Activated CD4-positive, alpha-beta T cell treated with anti-CD3 and anti-CD28 coated beads, Interleukin-2, amount 10 ng/mL, durations not matched to agents 7 days and 5 days (primary cell): Measurements from ENCODE around the gene TEX44. TPM values are rescaled to one million over a fixed set of nuclear protein-coding genes. Genes with fewer than 3 reads are reported as not detected.
A peak's percentile ranks its signal among the peaks of the same experiment; 100 is the strongest.
"Not testable (repeated sequence)": the region's sequence is repeated elsewhere in the genome, so short reads cannot be mapped to it uniquely, and the experiment has no call there.

Source experiments
- CTCF ChIA-PET: fragments of 350-600 bp; sonication (Branson Sonifier 250); formaldehyde crosslinking; loops from one replicate; lab custom pipeline; 2021; ENCODE audit warnings: antibody characterized with exemption; lab: Charles Lee
- POLR2A ChIA-PET: fragments of 350-600 bp; sonication (Branson Sonifier 250); formaldehyde crosslinking; loops from one replicate; lab custom pipeline; 2021; ENCODE audit warnings: antibody characterized with exemption; lab: Charles Lee
- DNase-seq: peaks from one replicate; pipeline ENCODE4 v3.0.0-alpha.2; 2020
- H3K27ac Mint-ChIP-seq: one replicate; pipeline ENCODE4 v1.8.0; 2021; ENCODE audit warnings: mild to moderate bottlenecking, moderate library complexity, mixed read lengths
- H3K27me3 Mint-ChIP-seq: one replicate; pipeline ENCODE4 v1.8.0; 2021; ENCODE audit warnings: mixed read lengths
- H3K36me3 Mint-ChIP-seq: one replicate; pipeline ENCODE4 v1.8.0; 2021; ENCODE audit warnings: low read depth, mixed read lengths
- H3K4me1 Mint-ChIP-seq: one replicate; pipeline ENCODE4 v1.8.0; 2021; ENCODE audit warnings: mixed read lengths
- H3K4me3 Mint-ChIP-seq: one replicate; pipeline ENCODE4 v1.8.0; 2021; ENCODE audit warnings: mild to moderate bottlenecking, moderate library complexity, mixed read lengths
- H3K9me3 Mint-ChIP-seq: one replicate; pipeline ENCODE4 v1.8.0; 2021; ENCODE audit warnings: mixed read lengths
- total RNA-seq, 2 experiments: library from RNA; stranded (reverse); gene quantifications; one replicate each; pipeline ENCODE4 v1.2.3, GENCODE V29; 2021

Gene TEX44
- total RNA-seq, 2 experiments from 2014 or later = not detected

- peaks cover 13% of the 10 kb centered on the region for H3K36me3 Mint-ChIP-seq
- peak overlapping the region; percentile 75 for H3K27ac Mint-ChIP-seq
- ChIA-PET POLR2A (no interaction called here), CTCF (interaction anchor here (0.9 to 2.4 kb wide), 8 partner anchors 12 to 75 kb away, joined by 3 to 9 read pairs (median 4); no protein-coding TSS in a partner anchor)
- H3K4me1 Mint-ChIP-seq = peaks cover 33% of the 10 kb centered on the region
- peaks cover 13% of the 10 kb centered on the region for H3K9me3 Mint-ChIP-seq
- DNase-seq = no peak
- H3K27me3 Mint-ChIP-seq = peaks cover 9% of the 10 kb centered on the region
- no peak overlapping the region for H3K4me3 Mint-ChIP-seq
These were observed 35.7 kb upstream of the TEX44 start for GRCh38 chr2:231556981-231557380.

- no peak overlapping the region for H3K4me3 Mint-ChIP-seq
- H3K9me3 Mint-ChIP-seq = peaks cover 11% of the 10 kb centered on the region
- ChIA-PET CTCF (interaction anchor here (1.2 to 2.4 kb wide), 9 partner anchors 11 to 93 kb away, joined by 3 to 9 read pairs (median 6); partner anchors contain the start of gene NCL), POLR2A (no interaction called here)
- peaks cover 12% of the 10 kb centered on the region for H3K36me3 Mint-ChIP-seq
- peaks cover 33% of the 10 kb centered on the region for H3K4me1 Mint-ChIP-seq
- DNase-seq = peak; percentile 79
- peaks cover 8% of the 10 kb centered on the region for H3K27me3 Mint-ChIP-seq
- H3K27ac Mint-ChIP-seq = peak overlapping the region; percentile 75
These were observed 35.0 kb upstream of the TEX44 start for GRCh38 chr2:231557571-231558217.

GRCh38 chr2:231563378-231563961 is 29.2 kb upstream of the TEX44 start:
- Mint-ChIP-seq H3K9me3 (no peaks in the 10 kb centered on the region), H3K36me3 (no peaks in the 10 kb centered on the region), H3K4me3 (no peak overlapping the region), H3K27ac (no peak overlapping the region), H3K27me3 (no peaks in the 10 kb centered on the region), H3K4me1 (peaks cover 2% of the 10 kb centered on the region)
- ChIA-PET POLR2A (interaction anchor here (0.6 kb wide), 1 partner anchor 66 kb away, joined by 4 read pairs; no protein-coding TSS in a partner anchor), CTCF (interaction anchor here (0.5 to 2.2 kb wide), 12 partner anchors 8 to 83 kb away, joined by 3 to 12 read pairs (median 4); no protein-coding TSS in a partner anchor)
- peak; percentile 41 for DNase-seq

- ChIA-PET POLR2A (no interaction called here), CTCF (interaction anchor here (0.7 to 1.2 kb wide), 3 partner anchors 9 to 36 kb away, joined by 3 to 4 read pairs (median 4); no protein-coding TSS in a partner anchor)
- H3K4me1 Mint-ChIP-seq = peaks cover 5% of the 10 kb centered on the region
- H3K27me3 Mint-ChIP-seq = no peaks in the 10 kb centered on the region
- no peaks in the 10 kb centered on the region for H3K36me3 Mint-ChIP-seq
- H3K9me3 Mint-ChIP-seq = no peaks in the 10 kb centered on the region
- no peak for DNase-seq
- no peak overlapping the region for H3K4me3 Mint-ChIP-seq
- no peak overlapping the region for H3K27ac Mint-ChIP-seq
These were observed 26.6 kb upstream of the TEX44 start for GRCh38 chr2:231565887-231566594.

- ChIA-PET CTCF (interaction anchor here (0.8 kb wide), 2 partner anchors 62 to 170 kb away, joined by 3 read pairs; no protein-coding TSS in a partner anchor), POLR2A (no interaction called here)
- no peaks in the 10 kb centered on the region for H3K9me3 Mint-ChIP-seq
- H3K4me3 Mint-ChIP-seq = no peak overlapping the region
- no peaks in the 10 kb centered on the region for H3K27me3 Mint-ChIP-seq
- no peaks in the 10 kb centered on the region for H3K36me3 Mint-ChIP-seq
- H3K4me1 Mint-ChIP-seq = peaks cover 5% of the 10 kb centered on the region
- DNase-seq = no peak
- H3K27ac Mint-ChIP-seq = no peak overlapping the region
These were observed 25.5 kb upstream of the TEX44 start for GRCh38 chr2:231567159-231567558.

- CTCF ChIA-PET = interaction anchor here (0.6 to 1.4 kb wide), 5 partner anchors 10 to 148 kb away, joined by 3 to 6 read pairs (median 3); no protein-coding TSS in a partner anchor
- Mint-ChIP-seq H3K36me3 (no peaks in the 10 kb centered on the region), H3K4me1 (peaks cover 5% of the 10 kb centered on the region), H3K9me3 (no peaks in the 10 kb centered on the region), H3K27me3 (peaks cover 2% of the 10 kb centered on the region), H3K27ac (no peak overlapping the region), H3K4me3 (no peak overlapping the region)
- POLR2A ChIA-PET = no interaction called here
- DNase-seq = no peak
These were observed 24.4 kb upstream of the TEX44 start for GRCh38 chr2:231568098-231568784.

- Mint-ChIP-seq H3K4me1 (peaks cover 5% of the 10 kb centered on the region), H3K4me3 (no peak overlapping the region), H3K27ac (no peak overlapping the region), H3K9me3 (no peaks in the 10 kb centered on the region), H3K36me3 (no peaks in the 10 kb centered on the region), H3K27me3 (peaks cover 2% of the 10 kb centered on the region)
- no peak for DNase-seq
- ChIA-PET CTCF (interaction anchor here (0.6 to 1.4 kb wide), 4 partner anchors 11 to 148 kb away, joined by 3 to 6 read pairs (median 3); no protein-coding TSS in a partner anchor), POLR2A (no interaction called here)
These were observed 23.8 kb upstream of the TEX44 start for GRCh38 chr2:231568785-231569435.

- H3K4me3 Mint-ChIP-seq, H3K4me1 Mint-ChIP-seq, H3K36me3 Mint-ChIP-seq, POLR2A ChIA-PET, H3K27me3 Mint-ChIP-seq, DNase-seq, H3K27ac Mint-ChIP-seq, CTCF ChIA-PET, H3K9me3 Mint-ChIP-seq: not testable (repeated sequence)
These were observed 21.7 kb upstream of the TEX44 start for GRCh38 chr2:231570915-231571314.

GRCh38 chr2:231571661-231572191 is 20.9 kb upstream of the TEX44 start:
- Mint-ChIP-seq H3K4me3 (no peak overlapping the region), H3K36me3 (no peaks in the 10 kb centered on the region), H3K9me3 (no peaks in the 10 kb centered on the region), H3K27ac (no peak overlapping the region), H3K4me1 (peaks cover 5% of the 10 kb centered on the region), H3K27me3 (peaks cover 2% of the 10 kb centered on the region)
- no peak for DNase-seq
- ChIA-PET CTCF (interaction anchor here (1.0 kb wide), 1 partner anchor 30 kb away, joined by 3 read pairs; no protein-coding TSS in a partner anchor), POLR2A (interaction anchor here (0.6 kb wide), 1 partner anchor 13 kb away, joined by 3 read pairs; no protein-coding TSS in a partner anchor)

GRCh38 chr2:231573096-231573495 is 19.6 kb upstream of the TEX44 start:
- ChIA-PET POLR2A (no interaction called here), CTCF (interaction anchor here (0.6 kb wide), 1 partner anchor 105 kb away, joined by 4 read pairs; no protein-coding TSS in a partner anchor)
- no peak for DNase-seq
- H3K27ac Mint-ChIP-seq = no peak overlapping the region
- H3K4me3 Mint-ChIP-seq = no peak overlapping the region
- H3K9me3 Mint-ChIP-seq = no peaks in the 10 kb centered on the region
- H3K27me3 Mint-ChIP-seq = peaks cover 2% of the 10 kb centered on the region
- no peaks in the 10 kb centered on the region for H3K36me3 Mint-ChIP-seq
- peaks cover 5% of the 10 kb centered on the region for H3K4me1 Mint-ChIP-seq

- Mint-ChIP-seq H3K4me3 (no peak overlapping the region), H3K4me1 (no peaks in the 10 kb centered on the region), H3K36me3 (no peaks in the 10 kb centered on the region), H3K27ac (no peak overlapping the region), H3K9me3 (no peaks in the 10 kb centered on the region), H3K27me3 (peaks cover 2% of the 10 kb centered on the region)
- ChIA-PET POLR2A (no interaction called here), CTCF (interaction anchor here (0.6 kb wide), 1 partner anchor 104 kb away, joined by 4 read pairs; no protein-coding TSS in a partner anchor)
- DNase-seq = no peak
These were observed 18.8 kb upstream of the TEX44 start for GRCh38 chr2:231573698-231574421.
